Sigmoid colon (tissue), 7 donors: ENCODE results near the gene C19orf53. TPM values are rescaled to one million over a fixed set of nuclear protein-coding genes. Genes with fewer than 3 reads are reported as not detected.
A peak's percentile ranks its signal among the peaks of the same experiment; 100 is the strongest.

ENCODE experiments used
- DNase-seq: peaks from one replicate; pipeline ENCODE4 v3.0.0-alpha.2; 2019
- H3K27ac ChIP-seq, 4 donors: fragments of 200-600 bp; sonication (generic); one replicate each; pipeline ENCODE4 v1.5.1; 2016 to 2019; ENCODE audit warnings: mild to moderate bottlenecking in 1 of 4
- H3K27me3 ChIP-seq, 3 donors: fragments of 200-600 bp; sonication (generic); one replicate each; pipeline ENCODE4 v1.5.1; 2019; ENCODE audit warnings: mild to moderate bottlenecking in 1 of 3
- H3K36me3 ChIP-seq, 4 donors: fragments of 200-600 bp; sonication (generic); one replicate each; pipeline ENCODE4 v1.5.1; 2016 to 2019
- H3K4me1 ChIP-seq, 4 donors: fragments of 200-600 bp; sonication (generic); one replicate each; pipeline ENCODE4 v1.5.1; 2017 to 2019
- H3K4me3 ChIP-seq, 4 donors: fragments of 200-600 bp; sonication (generic); one replicate each; pipeline ENCODE4 v1.5.1; 2017 to 2019; ENCODE audit warnings: mild to moderate bottlenecking in 2 of 4, moderate library complexity in 1 of 4
- H3K9me3 ChIP-seq, 4 donors: fragments of 200-600 bp in 3 of 4; sonication (generic) in 3 of 4; one replicate each; pipeline versions ENCODE4 v1.5.1 to v1.6.1; 2013 to 2019
- CTCF ChIP-seq, 4 experiments: fragments of 450-650 bp in 3 of 4; fragments of 200-600 bp in 1 of 4; IDR thresholded peaks; one replicate each; pipeline ENCODE4 v1.5.1; 2016 to 2019; ENCODE audit warnings: antibody characterized with exemption in 4 of 4, mild to moderate bottlenecking in 3 of 4, moderate library complexity in 2 of 4
- EP300 ChIP-seq, 4 donors: sonication (generic); formaldehyde crosslinking; IDR thresholded peaks; one replicate each; pipeline ENCODE4 v1.6.1; 2017; ENCODE audit warnings: antibody characterized with exemption in 4 of 4
- POLR2A ChIP-seq, 2 donors: fragments of 450-650 bp; IDR thresholded peaks; one replicate each; pipeline ENCODE4 v1.6.1; 2016; ENCODE audit warnings: antibody characterized with exemption in 2 of 2, mild to moderate bottlenecking in 2 of 2, moderate library complexity in 2 of 2
- POLR2AphosphoS5 ChIP-seq, 4 donors: sonication (generic); formaldehyde crosslinking; IDR thresholded peaks; one replicate each; pipeline ENCODE4 v1.6.1; 2017; ENCODE audit warnings: antibody characterized with exemption in 4 of 4
- WGBS, 2 donors: extraction: QIAGEN DNeasy Blood & Tissue Kit; methylation state at CpG; one replicate each; pipeline ENCODE4 v1.1.7; 2013; 5-methylcytosine and 5-hydroxymethylcytosine counted together
- intact Hi-C: fragments of 100-400 bp; cut with DNase I; formaldehyde crosslinking; loops from one replicate; pipeline ENCODE4 v1.15.1; 2023
- polyA plus RNA-seq, 3 donors: library from polyadenylated mRNA; stranded (reverse); fragments of 200-250 nt; gene quantifications; one replicate each; pipeline ENCODE4 v1.2.3, GENCODE V29; 2013
- total RNA-seq, 4 donors: library from RNA; depleted of rRNA; stranded (reverse); fragments of >200 nt; gene quantifications; one replicate each; pipeline ENCODE4 v1.1.0, GENCODE V29; 2016
- donor health status: healthy with polysubstance abuse.
- donor health status: Bipolar disorder and iron deficiency.
- donor health status: healthy.

Gene C19orf53
- total and polyA plus RNA-seq, 7 donors: 105 to 229 (median 139) TPM

GRCh38 chr19:13783565-13784500, 9.6 kb downstream of the C19orf53 start:
- intact Hi-C loops: loop anchor here (5.0 kb wide), 1 partner anchor 168 kb away; the partner anchor contains the start of gene DCAF15
- H3K27ac ChIP-seq: peak overlapping the region in 1 of 4 donors; percentile 59
- 65 to 76% methylated on average over 18 of the region's 18 CpGs for WGBS, 2 donors

DNA sequence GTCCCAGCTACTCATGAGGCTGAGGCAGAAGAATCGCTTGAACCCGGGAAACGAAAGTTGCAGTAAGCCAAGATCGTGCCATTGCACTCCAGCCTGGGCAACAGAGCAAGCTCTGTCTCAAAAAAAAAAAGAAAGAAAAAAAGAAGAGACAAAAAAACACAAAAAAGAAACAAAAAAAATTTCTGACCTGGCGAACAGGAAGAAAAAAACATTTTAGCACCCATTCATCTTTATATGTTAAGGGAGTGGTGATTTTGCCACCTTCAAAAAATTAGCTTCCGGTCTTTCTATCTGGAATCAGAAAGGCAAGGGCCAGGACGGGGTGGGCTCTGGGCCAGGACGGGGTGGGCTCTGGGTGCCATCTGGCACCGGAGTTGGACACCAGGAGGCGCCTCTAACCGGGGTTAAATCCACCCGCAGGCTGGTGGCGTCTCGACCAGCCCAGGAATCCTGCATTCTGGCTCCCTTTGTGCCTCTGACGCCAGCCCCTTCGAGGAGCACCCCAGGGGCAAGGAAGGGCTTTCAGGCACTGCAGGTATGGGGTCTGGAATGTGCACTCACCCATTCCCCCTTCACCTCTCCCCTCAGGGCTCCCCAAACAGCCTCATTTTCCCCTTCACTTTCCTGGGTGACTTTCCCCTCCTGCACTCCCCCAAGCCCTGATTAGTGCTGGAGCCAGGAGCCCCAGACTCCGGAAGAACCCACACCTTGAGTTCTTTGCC, 10.6 kb downstream of the C19orf53 start:
- 11 to 24% methylated on average over 17 of the region's 17 CpGs for WGBS, 2 donors
- DNase-seq: peak; percentile 83
- Histone ChIP-seq H3K27ac (peak overlapping the region in 3 of 4 donors; percentile 9 to 59 (median 25)), H3K9me3 (no peaks in the 10 kb centered on the region), H3K4me3 (no peak overlapping the region), H3K27me3 (no peaks in the 10 kb centered on the region), H3K36me3 (no peaks in the 10 kb centered on the region), H3K4me1 (peaks cover 0 to 52% (median 33%) of the 10 kb centered on the region in 4 donors)
- TF ChIP-seq EP300 (IDR thresholded peaks at IDR 0.05) (no peak), POLR2AphosphoS5 (IDR thresholded peaks at IDR 0.05) (peak in 1 of 4 donors; percentile 17), POLR2A (IDR thresholded peaks at IDR 0.05) (no peak), CTCF (IDR thresholded peaks at IDR 0.05) (peak in 3 of 4 experiments; percentile 56 to 70 (median 60))
- intact Hi-C loops: loop anchor here (1.0 to 5.0 kb wide), 2 partner anchors 77 to 167 kb away; partner anchors contain the start of gene DCAF15

More at GRCh38 chr19:13783565-13784500, 9.6 kb downstream of the C19orf53 start:
- Histone ChIP-seq H3K27me3 (no peaks in the 10 kb centered on the region), H3K4me1 (peaks cover 0 to 49% (median 33%) of the 10 kb centered on the region in 4 donors), H3K4me3 (no peak overlapping the region), H3K36me3 (peaks cover 5 to 10% (median 5%) of the 10 kb centered on the region in 4 donors), H3K9me3 (no peaks in the 10 kb centered on the region)
- DNase-seq: no peak
- TF ChIP-seq POLR2A (IDR thresholded peaks at IDR 0.05) (no peak), POLR2AphosphoS5 (IDR thresholded peaks at IDR 0.05) (no peak), CTCF (IDR thresholded peaks at IDR 0.05) (no peak), EP300 (IDR thresholded peaks at IDR 0.05) (no peak)

- DNase-seq: no peak
- intact Hi-C loops: no loop called here
Measured at GRCh38 chr19:13788991-13789390, 14.7 kb downstream of the C19orf53 start.

More at GRCh38 chr19:13788991-13789390, 14.7 kb downstream of the C19orf53 start:
- no peaks in the 10 kb centered on the region for H3K9me3 ChIP-seq
- peaks cover 0 to 34% (median 19%) of the 10 kb centered on the region in 4 donors for H3K4me1 ChIP-seq
- H3K27me3 ChIP-seq: no peaks in the 10 kb centered on the region
- H3K4me3 ChIP-seq: no peak overlapping the region
- H3K27ac ChIP-seq: peak overlapping the region in 3 of 4 donors; percentile 70 to 83 (median 77)
- 49 to 76% methylated on average over 8 of the region's 8 CpGs for WGBS, 2 donors
- TF ChIP-seq EP300 (IDR thresholded peaks at IDR 0.05) (no peak), POLR2AphosphoS5 (IDR thresholded peaks at IDR 0.05) (no peak), CTCF (IDR thresholded peaks at IDR 0.05) (no peak), POLR2A (IDR thresholded peaks at IDR 0.05) (no peak)
- no peaks in the 10 kb centered on the region for H3K36me3 ChIP-seq
